SK-N-SH (cell line): Measurements from ENCODE around the gene LRP10. TPM values are rescaled to one million over a fixed set of nuclear protein-coding genes. Genes with fewer than 3 reads are reported as not detected.

Source experiments
- CTCF ChIA-PET: fragments of 300-600, 350-600 bp; formaldehyde crosslinking; extraction: SDS; loops from one replicate; lab custom pipeline; 2021; lab: Yijun Ruan, JAX
- POLR2A ChIA-PET: fragments of 350-600 bp; sonication (Branson Sonifier 250); formaldehyde crosslinking; extraction: SDS; loops from one replicate; lab custom pipeline; 2020; ENCODE audit warnings: antibody characterized with exemption, inconsistent platforms; lab: Yijun Ruan, JAX
- DNase-seq: peaks from one replicate; pipeline ENCODE4 v3.0.0; 2012
- H2AFZ ChIP-seq: fragments of 200-600 bp; sonication (generic); 2 replicates; pipeline ENCODE4 v1.8.1; 2016; ENCODE audit warnings: antibody characterized with exemption, mild to moderate bottlenecking, low read depth
- H3F3A ChIP-seq: fragments of 200-600 bp; sonication (generic); replicated peaks from 2 replicates; pipeline ENCODE3; 2016; ENCODE audit warnings: antibody characterized with exemption, mild to moderate bottlenecking; ENCODE audit not compliant: insufficient read depth
- H3K27ac ChIP-seq, 2 experiments: fragments of 200-500 bp in 1 of 2; fragments of 200-600 bp in 1 of 2; sonication (Bioruptor generic) in 1 of 2; sonication (generic), shearing (Covaris generic) in 1 of 2; 2 replicates each; pipeline versions ENCODE4 v1.5.1 to v1.6.1; 2014 to 2016; ENCODE audit warnings: low read depth in 2 of 2, inconsistent platforms in 1 of 2, low read length in 1 of 2, mild to moderate bottlenecking in 1 of 2, mixed read lengths in 1 of 2
- H3K27me3 ChIP-seq: fragments of 200-600 bp; sonication (generic), shearing (Covaris generic); 2 replicates; pipeline ENCODE4 v1.6.1; 2016; ENCODE audit warnings: mixed run types; ENCODE audit not compliant: insufficient read depth
- H3K36me3 ChIP-seq, 2 experiments: fragments of 200-500 bp in 1 of 2; fragments of 200-600 bp in 1 of 2; sonication (Bioruptor generic) in 1 of 2; sonication (generic) in 1 of 2; replicated peaks in 1 of 2; 2 replicates each; pipeline versions ENCODE3 to v1.5.1; 2014 to 2016; ENCODE audit warnings: low read length in 1 of 2, mild to moderate bottlenecking in 1 of 2; ENCODE audit not compliant: insufficient read depth in 2 of 2, control insufficient read depth in 1 of 2
- H3K4me1 ChIP-seq, 2 experiments: fragments of 200-500 bp in 1 of 2; fragments of 200-600 bp in 1 of 2; sonication (Bioruptor generic) in 1 of 2; sonication (generic), shearing (Covaris generic) in 1 of 2; 2 replicates each; pipeline versions ENCODE4 v1.5.1 to v1.6.1; 2014 to 2016; ENCODE audit warnings: low read depth in 1 of 2, low read length in 1 of 2, mixed run types in 1 of 2; ENCODE audit not compliant: insufficient read depth in 2 of 2, control insufficient read depth in 1 of 2
- H3K4me2 ChIP-seq: fragments of 200-600 bp; sonication (generic), shearing (Covaris generic); 2 replicates; pipeline ENCODE4 v1.6.1; 2017; ENCODE audit warnings: mixed run types
- H3K4me3 ChIP-seq, 2 experiments: fragments of 200-500 bp in 1 of 2; fragments of 200-600 bp in 1 of 2; sonication (Bioruptor generic) in 1 of 2; sonication (generic), shearing (Covaris generic) in 1 of 2; 2 replicates each; pipeline versions ENCODE4 v1.5.1 to v1.8.1; 2014 to 2016; ENCODE audit warnings: low read depth in 2 of 2, inconsistent platforms in 1 of 2, low read length in 1 of 2, mild to moderate bottlenecking in 1 of 2, mixed read lengths in 1 of 2, moderate library complexity in 1 of 2
- H3K79me2 ChIP-seq: fragments of 200-600 bp; sonication (generic); 2 replicates; pipeline ENCODE4 v1.8.1; 2017; ENCODE audit warnings: mild to moderate bottlenecking; ENCODE audit not compliant: insufficient read depth
- H3K9ac ChIP-seq: fragments of 200-600 bp; sonication (generic); 2 replicates; pipeline ENCODE4 v1.6.1; 2017; ENCODE audit warnings: mixed run types
- H3K9me2 ChIP-seq: fragments of 200-600 bp; sonication (generic); 2 replicates; pipeline ENCODE4 v1.6.1; 2017; ENCODE audit warnings: mixed run types
- H3K9me3 ChIP-seq: fragments of 200-600 bp; sonication (generic); 2 replicates; pipeline ENCODE4 v1.6.1; 2017; ENCODE audit warnings: mixed run types, mild to moderate bottlenecking, moderate library complexity
- H4K20me1 ChIP-seq: fragments of 200-600 bp; sonication (generic); 2 replicates; pipeline ENCODE4 v1.6.1; 2017; ENCODE audit warnings: mild to moderate bottlenecking, mixed run types; ENCODE audit not compliant: insufficient read depth
- ELF1 ChIP-seq: IDR thresholded peaks from 2 replicates; pipeline ENCODE4 v1.4.0; 2012
- FOSL2 ChIP-seq: IDR thresholded peaks from 2 replicates; pipeline ENCODE4 v1.4.0; 2012; ENCODE audit warnings: low read depth, mild to moderate bottlenecking, moderate library complexity, borderline replicate concordance
- GABPA ChIP-seq: IDR thresholded peaks from 2 replicates; pipeline ENCODE4 v1.4.0; 2012; ENCODE audit warnings: low read depth, mild to moderate bottlenecking
- NRF1 ChIP-seq: IDR thresholded peaks from 2 replicates; pipeline ENCODE4 v1.6.1; 2012; ENCODE audit warnings: low read depth, mild to moderate bottlenecking, low read length
- POLR2AphosphoS5 ChIP-seq: IDR thresholded peaks from 2 replicates; pipeline ENCODE4 v1.6.1; 2012; ENCODE audit warnings: low read depth, low read length
- RAD21 ChIP-seq: IDR thresholded peaks from 2 replicates; pipeline ENCODE4 v1.6.1; 2012; ENCODE audit warnings: mild to moderate bottlenecking, low read length
- RFX5 ChIP-seq: IDR thresholded peaks from 2 replicates; pipeline ENCODE4 v1.6.1; 2012; ENCODE audit warnings: mild to moderate bottlenecking, improper control_type of control experiment, low read length
- RXRA ChIP-seq: IDR thresholded peaks from 2 replicates; pipeline ENCODE4 v1.4.0; 2012; ENCODE audit warnings: low read depth, mild to moderate bottlenecking, borderline replicate concordance
- SMC3 ChIP-seq: IDR thresholded peaks from 2 replicates; pipeline ENCODE4 v1.6.1; 2012; ENCODE audit warnings: low read depth, low read length, improper control_type of control experiment
- WGBS: methylation state at CpG from one replicate; pipeline ENCODE4 v1.1.6; 2017; ENCODE audit warnings: low lambda C conversion rate; 5-methylcytosine and 5-hydroxymethylcytosine counted together
- polyA plus RNA-seq, 3 experiments: library from polyadenylated mRNA; depleted of rRNA; stranded (reverse); fragments of >200 nt; gene quantifications; 2 replicates each; pipeline ENCODE4 v1.2.3, GENCODE V29; 2012
- TF ChIP-seq, protein P1 (sequence below): IDR thresholded peaks from 2 replicates; pipeline ENCODE4 v1.4.0; 2012; ENCODE audit warnings: low read depth
- TF ChIP-seq, protein P2 (sequence below): fragments of 150-350 bp; IDR thresholded peaks from 2 replicates; pipeline ENCODE4 v1.6.1; 2016; ENCODE audit warnings: mild to moderate bottlenecking, low read depth, low read length
- TF ChIP-seq, protein P3 (sequence below): IDR thresholded peaks from 2 replicates; pipeline ENCODE4 v1.6.1; 2012; ENCODE audit warnings: mild to moderate bottlenecking, low read depth, low read length, moderate library complexity
- TF ChIP-seq, protein P4 (sequence below): fragments of 150-350 bp; IDR thresholded peaks from 2 replicates; pipeline ENCODE4 v1.6.1; 2017; ENCODE audit warnings: antibody characterized with exemption, low read length, low read depth, borderline replicate concordance
- TF ChIP-seq, protein P5 (sequence below): IDR thresholded peaks from 2 replicates; pipeline ENCODE4; 2012

The LRP10 gene
- polyA plus RNA-seq, 1 of the 3 experiments (the other 2 are of a cell fraction): 117 TPM

DNA sequence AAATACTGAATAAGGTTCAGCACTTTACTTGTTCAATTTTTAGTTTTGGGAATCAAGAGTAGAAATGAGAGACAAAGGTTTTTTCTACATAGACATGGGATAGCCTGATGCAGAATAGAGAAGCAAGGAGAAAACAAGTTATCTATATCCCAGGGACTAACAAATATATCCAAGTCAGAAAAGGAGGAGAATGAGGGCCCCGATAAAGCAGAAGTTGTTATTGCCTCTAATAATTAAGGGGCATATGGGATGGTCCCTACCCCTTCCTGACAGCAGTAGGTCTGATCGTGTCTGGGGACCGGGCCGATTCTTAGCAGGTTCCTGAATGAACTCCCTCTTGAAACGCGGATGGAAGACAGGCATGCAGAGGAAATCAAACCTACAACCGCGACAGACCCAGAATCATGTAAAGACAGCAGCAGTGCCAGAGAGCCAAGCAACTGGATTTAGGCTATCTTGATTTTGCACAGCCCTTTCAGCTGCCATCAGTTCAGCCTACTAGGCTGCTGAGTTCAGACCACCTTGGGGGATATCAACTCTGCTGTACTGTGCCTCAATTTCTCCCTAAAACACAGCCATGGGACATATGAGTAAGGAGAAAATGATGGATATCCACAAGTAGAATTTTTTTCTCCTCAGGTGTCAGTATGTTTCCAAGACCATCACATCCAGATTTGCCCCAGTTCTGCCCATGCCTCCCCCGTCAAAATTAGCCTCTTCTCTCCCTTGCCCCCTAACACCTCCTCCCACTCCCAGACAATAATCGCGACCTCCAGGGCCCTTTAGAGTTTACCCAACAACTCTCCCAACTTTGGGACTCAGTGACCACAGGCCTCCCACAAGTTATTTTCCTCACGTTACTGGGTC, 56.9 kb downstream of the LRP10 start:
- H3K4me1 ChIP-seq: peaks cover 9 to 12% of the 10 kb centered on the region in 2 experiments; a peak in 2 of 4 replicates
- WGBS: 11% methylated on average over 11 of the region's 12 CpGs
- peak overlapping the region; percentile 94 for H3K4me2 ChIP-seq
- H3K27me3 ChIP-seq: no peaks in the 10 kb centered on the region
- no peaks in the 10 kb centered on the region for H4K20me1 ChIP-seq
- H2AFZ ChIP-seq: peak overlapping the region; percentile 78
- H3K4me3 ChIP-seq: peak overlapping the region; percentile 83 to 84
- TF ChIP-seq, protein P1, sequence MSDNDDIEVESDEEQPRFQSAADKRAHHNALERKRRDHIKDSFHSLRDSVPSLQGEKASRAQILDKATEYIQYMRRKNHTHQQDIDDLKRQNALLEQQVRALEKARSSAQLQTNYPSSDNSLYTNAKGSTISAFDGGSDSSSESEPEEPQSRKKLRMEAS: no peak; the same call in 1 of the 2 replicates
- no peak for TF ChIP-seq ELF1
- no peak for TF ChIP-seq RXRA
- TF ChIP-seq RAD21: no peak
- no peak for TF ChIP-seq SMC3
- TF ChIP-seq NRF1: no peak
- POLR2A ChIA-PET: interaction anchor here (0.7 to 1.3 kb wide), 3 partner anchors 10 to 48 kb away, joined by 3 to 15 read pairs (median 5); partner anchors contain the start of genes HAUS4 and RBM23
- peak overlapping the region; percentile 86 for H3K9ac ChIP-seq
- peaks cover 23% of the 10 kb centered on the region in 2 experiments for H3K36me3 ChIP-seq
- peaks cover 28% of the 10 kb centered on the region for H3K79me2 ChIP-seq
- no peaks in the 10 kb centered on the region for H3K9me3 ChIP-seq
- peaks cover 14% of the 10 kb centered on the region for H3F3A ChIP-seq
- H3K9me2 ChIP-seq: no peaks in the 10 kb centered on the region
- CTCF ChIA-PET: interaction anchor here (1.3 to 3.7 kb wide), 15 partner anchors 8 to 140 kb away, joined by 3 to 36 read pairs (median 13); partner anchors contain the start of genes AJUBA, CDH24, LRP10 and RBM23
- H3K27ac ChIP-seq: peak overlapping the region; percentile 72 to 89; a peak in 3 of 4 replicates
- DNase-seq: no peak

DNA sequence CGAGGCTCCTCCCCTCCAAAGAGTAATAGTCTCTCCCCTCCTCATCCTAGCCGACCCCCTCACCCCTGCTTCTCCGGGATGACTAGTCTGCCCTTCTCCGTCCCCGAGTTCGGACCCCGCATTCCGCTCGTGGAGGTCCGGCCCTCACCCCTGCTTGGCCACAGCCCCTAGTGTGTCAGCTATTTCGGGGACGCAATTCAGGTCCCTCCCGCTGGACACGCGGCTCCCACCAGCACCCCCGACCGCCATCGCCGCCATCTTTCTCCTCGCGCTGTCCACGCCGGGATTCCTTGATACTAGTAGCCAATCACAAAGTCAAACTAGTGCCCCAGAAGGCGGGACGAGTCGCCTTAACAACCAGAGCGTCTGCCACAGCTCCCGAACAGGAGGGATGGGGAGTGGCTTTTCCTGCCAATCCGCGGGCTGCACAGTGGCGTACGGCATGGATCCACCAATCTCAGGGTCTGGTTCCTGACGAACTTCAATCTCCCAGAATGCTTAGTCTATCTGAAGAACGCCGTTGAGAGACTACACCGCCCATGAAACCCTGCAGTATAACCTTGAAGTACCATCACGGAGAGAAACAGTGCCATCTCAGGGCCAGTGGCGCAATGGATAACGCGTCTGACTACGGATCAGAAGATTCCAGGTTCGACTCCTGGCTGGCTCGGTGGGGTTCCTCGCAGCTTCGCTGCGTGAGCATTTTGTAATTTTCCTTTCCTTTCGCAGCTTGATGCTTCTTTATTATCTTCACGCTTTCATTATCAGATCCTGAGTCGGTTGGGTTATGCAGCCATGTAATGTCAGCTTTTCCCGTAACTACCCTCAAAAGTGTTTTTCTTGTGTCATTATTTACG, 57.8 kb downstream of the LRP10 start, which contains the start of gene PRMT5:
Gene PRMT5 (minus strand): TSS at position 273 of the 857 bp plus-strand sequence. CDS start 15 bp downstream, at position 258.
- H3F3A ChIP-seq: peaks cover 13% of the 10 kb centered on the region
- peaks cover 9 to 12% of the 10 kb centered on the region in 2 experiments; a peak in 2 of 4 replicates for H3K4me1 ChIP-seq
- POLR2A ChIA-PET: interaction anchor here (0.7 to 1.6 kb wide), 5 partner anchors 11 to 80 kb away, joined by 3 to 15 read pairs (median 4); partner anchors contain the start of genes HAUS4 and RBM23
- no peaks in the 10 kb centered on the region for H3K9me3 ChIP-seq
- no peaks in the 10 kb centered on the region for H3K27me3 ChIP-seq
- peaks cover 16 to 17% of the 10 kb centered on the region in 2 experiments for H3K36me3 ChIP-seq
- CTCF ChIA-PET: interaction anchor here (0.6 to 3.7 kb wide), 32 partner anchors 9 to 153 kb away, joined by 3 to 36 read pairs (median 7); partner anchors contain the start of genes AJUBA, CDH24, HAUS4 and LRP10
- H2AFZ ChIP-seq: peak within 1 kb of the TSS; percentile 94
- under 1% methylated on average over 40 of the region's 51 CpGs for WGBS
- DNase-seq: peak; percentile 91
- peak within 1 kb of the TSS; percentile 94 for H3K4me2 ChIP-seq
- peak within 1 kb of the TSS; percentile 86 for H3K9ac ChIP-seq
- H3K9me2 ChIP-seq: no peaks in the 10 kb centered on the region
- H3K79me2 ChIP-seq: peaks cover 28% of the 10 kb centered on the region
- H4K20me1 ChIP-seq: no peaks in the 10 kb centered on the region
- peak within 1 kb of the TSS; percentile 83 to 84 for H3K4me3 ChIP-seq
- peak within 1 kb of the TSS; percentile 85 to 89 for H3K27ac ChIP-seq
- TF ChIP-seq, protein P2, sequence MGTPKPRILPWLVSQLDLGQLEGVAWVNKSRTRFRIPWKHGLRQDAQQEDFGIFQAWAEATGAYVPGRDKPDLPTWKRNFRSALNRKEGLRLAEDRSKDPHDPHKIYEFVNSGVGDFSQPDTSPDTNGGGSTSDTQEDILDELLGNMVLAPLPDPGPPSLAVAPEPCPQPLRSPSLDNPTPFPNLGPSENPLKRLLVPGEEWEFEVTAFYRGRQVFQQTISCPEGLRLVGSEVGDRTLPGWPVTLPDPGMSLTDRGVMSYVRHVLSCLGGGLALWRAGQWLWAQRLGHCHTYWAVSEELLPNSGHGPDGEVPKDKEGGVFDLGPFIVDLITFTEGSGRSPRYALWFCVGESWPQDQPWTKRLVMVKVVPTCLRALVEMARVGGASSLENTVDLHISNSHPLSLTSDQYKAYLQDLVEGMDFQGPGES: 0 out of 2 replicates have a peak, but pooled peaks have one; percentile 33
- TF ChIP-seq FOSL2 (peak; percentile 66; the same call in 1 of the 2 replicates), RFX5 (peak; percentile 87; the same call in 1 of the 2 replicates), RAD21 (no peak), SMC3 (no peak), POLR2AphosphoS5 (peak; percentile 84), GABPA (0 out of 2 replicates have a peak, but pooled peaks have one; percentile 25)
- TF ChIP-seq, protein P3, sequence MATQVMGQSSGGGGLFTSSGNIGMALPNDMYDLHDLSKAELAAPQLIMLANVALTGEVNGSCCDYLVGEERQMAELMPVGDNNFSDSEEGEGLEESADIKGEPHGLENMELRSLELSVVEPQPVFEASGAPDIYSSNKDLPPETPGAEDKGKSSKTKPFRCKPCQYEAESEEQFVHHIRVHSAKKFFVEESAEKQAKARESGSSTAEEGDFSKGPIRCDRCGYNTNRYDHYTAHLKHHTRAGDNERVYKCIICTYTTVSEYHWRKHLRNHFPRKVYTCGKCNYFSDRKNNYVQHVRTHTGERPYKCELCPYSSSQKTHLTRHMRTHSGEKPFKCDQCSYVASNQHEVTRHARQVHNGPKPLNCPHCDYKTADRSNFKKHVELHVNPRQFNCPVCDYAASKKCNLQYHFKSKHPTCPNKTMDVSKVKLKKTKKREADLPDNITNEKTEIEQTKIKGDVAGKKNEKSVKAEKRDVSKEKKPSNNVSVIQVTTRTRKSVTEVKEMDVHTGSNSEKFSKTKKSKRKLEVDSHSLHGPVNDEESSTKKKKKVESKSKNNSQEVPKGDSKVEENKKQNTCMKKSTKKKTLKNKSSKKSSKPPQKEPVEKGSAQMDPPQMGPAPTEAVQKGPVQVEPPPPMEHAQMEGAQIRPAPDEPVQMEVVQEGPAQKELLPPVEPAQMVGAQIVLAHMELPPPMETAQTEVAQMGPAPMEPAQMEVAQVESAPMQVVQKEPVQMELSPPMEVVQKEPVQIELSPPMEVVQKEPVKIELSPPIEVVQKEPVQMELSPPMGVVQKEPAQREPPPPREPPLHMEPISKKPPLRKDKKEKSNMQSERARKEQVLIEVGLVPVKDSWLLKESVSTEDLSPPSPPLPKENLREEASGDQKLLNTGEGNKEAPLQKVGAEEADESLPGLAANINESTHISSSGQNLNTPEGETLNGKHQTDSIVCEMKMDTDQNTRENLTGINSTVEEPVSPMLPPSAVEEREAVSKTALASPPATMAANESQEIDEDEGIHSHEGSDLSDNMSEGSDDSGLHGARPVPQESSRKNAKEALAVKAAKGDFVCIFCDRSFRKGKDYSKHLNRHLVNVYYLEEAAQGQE: 0 out of 2 replicates have a peak, but pooled peaks have one; percentile 46
- TF ChIP-seq, protein P4, sequence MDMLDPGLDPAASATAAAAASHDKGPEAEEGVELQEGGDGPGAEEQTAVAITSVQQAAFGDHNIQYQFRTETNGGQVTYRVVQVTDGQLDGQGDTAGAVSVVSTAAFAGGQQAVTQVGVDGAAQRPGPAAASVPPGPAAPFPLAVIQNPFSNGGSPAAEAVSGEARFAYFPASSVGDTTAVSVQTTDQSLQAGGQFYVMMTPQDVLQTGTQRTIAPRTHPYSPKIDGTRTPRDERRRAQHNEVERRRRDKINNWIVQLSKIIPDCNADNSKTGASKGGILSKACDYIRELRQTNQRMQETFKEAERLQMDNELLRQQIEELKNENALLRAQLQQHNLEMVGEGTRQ: no peak
- TF ChIP-seq, protein P5, sequence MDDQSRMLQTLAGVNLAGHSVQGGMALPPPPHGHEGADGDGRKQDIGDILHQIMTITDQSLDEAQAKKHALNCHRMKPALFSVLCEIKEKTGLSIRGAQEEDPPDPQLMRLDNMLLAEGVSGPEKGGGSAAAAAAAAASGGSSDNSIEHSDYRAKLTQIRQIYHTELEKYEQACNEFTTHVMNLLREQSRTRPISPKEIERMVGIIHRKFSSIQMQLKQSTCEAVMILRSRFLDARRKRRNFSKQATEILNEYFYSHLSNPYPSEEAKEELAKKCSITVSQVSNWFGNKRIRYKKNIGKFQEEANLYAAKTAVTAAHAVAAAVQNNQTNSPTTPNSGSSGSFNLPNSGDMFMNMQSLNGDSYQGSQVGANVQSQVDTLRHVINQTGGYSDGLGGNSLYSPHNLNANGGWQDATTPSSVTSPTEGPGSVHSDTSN: peak; percentile 60; the same call in 1 of the 2 replicates
